ENCODE data around the gene SNX9. TPM values are rescaled to one million over a fixed set of nuclear protein-coding genes. Genes with fewer than 3 reads are reported as not detected.

Gene SNX9
- total and polyA plus RNA-seq, 2 of the 4 experiments (the other 2 are of a cell fraction): 35.3 to 41.2 TPM

DNA sequence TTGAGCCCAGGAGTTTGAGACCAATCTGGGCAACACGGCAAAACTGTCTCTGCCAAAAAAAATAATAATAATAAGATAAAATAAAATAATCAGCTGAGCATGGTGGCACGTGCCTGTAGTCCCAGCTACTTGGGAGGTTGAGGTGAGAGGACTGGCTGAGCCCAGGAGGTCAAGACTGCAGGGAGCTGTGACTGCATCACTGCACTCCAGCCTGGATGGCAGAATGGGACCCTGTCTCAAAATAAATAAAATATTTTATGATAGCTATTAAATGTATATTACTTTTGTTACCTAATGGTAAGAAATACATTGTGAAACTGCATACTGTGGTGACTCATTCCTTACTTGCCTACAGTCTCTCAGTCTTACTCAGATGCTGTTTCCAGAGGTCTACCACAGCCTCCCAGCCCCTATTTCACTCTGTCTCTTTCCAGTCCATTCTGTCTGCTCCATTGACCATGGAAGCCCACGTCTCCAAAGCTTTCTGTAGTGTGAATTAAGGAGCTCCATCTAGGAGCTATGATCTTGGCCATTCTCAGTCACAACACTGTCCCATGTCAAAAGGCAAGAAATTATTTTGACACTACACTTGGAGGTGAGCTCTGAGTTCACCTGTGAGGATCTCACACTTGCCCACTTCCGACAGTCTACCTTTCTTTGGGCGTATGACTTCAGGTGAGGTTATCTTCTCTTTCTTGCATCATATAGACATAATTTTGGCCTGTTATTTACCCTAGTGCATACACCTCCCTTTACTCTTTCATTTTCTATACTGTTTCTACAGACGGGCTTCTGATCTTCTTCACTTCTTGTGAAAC is 22.4 kb upstream of the SNX9 start:
- H3K23ac ChIP-seq (ENCODE audit: low read depth, low read length): no peak overlapping the region
- no peak overlapping the region for H2AK9ac ChIP-seq (replicated peaks; ENCODE audit: low read depth, low read length, poor library complexity)
- H3K18ac ChIP-seq (ENCODE audit: low read depth, low read length): no peak overlapping the region
- in situ Hi-C loops (cut with MboI; ENCODE audit: low sequenced_read_pairs) (no loop called here), dilution Hi-C loops (cut with HindIII; ENCODE audit: low sequenced_read_pairs, unreplicated experiment) (no loop called here), intact Hi-C loops (cut with micrococcal nuclease) (no loop called here)
- TF ChIP-seq CEBPB (IDR thresholded peaks at IDR 0.05; ENCODE audit: low read depth, low read length) (peak; percentile 93), RFX5 (IDR thresholded peaks at IDR 0.05; ENCODE audit: low read depth, low read length) (0 out of 2 replicates have a peak, but pooled peaks have one; percentile 18), RAD21 (IDR thresholded peaks at IDR 0.05; ENCODE audit: low read length) (no peak; the same call in 1 of the 2 replicates), FOS (IDR thresholded peaks at IDR 0.05; ENCODE audit: low read depth, low read length) (peak; percentile 86; the same call in 1 of the 2 replicates)
- no peaks in the 10 kb centered on the region for H3K27me3 ChIP-seq (ENCODE audit: control insufficient read depth, insufficient read depth, low read length)
- H3K9me1 ChIP-seq (ENCODE audit: insufficient read depth, low read length): 0 out of 2 replicates have a peak, but pooled peaks cover 6% of the 10 kb centered on the region
- no TSS peak for BruUV-seq (replicated peaks)
- ChIA-PET POLR2A (ENCODE audit: unreplicated experiment) (no interaction called here), CTCF (interaction anchor here (0.6 kb wide), 1 partner anchor 19 kb away, joined by 3 read pairs; no protein-coding TSS in a partner anchor)
- peak overlapping the region; percentile 40; the same call in 1 of the 2 replicates for H3K4ac ChIP-seq (ENCODE audit: low read depth, low read length)
- no peaks in the 10 kb centered on the region for H3K79me1 ChIP-seq (ENCODE audit: low read depth in 1 of 2, low read length in 2 of 2)
- peak; percentile 94 for ATAC-seq (ENCODE audit: low read depth)
- H2AFZ ChIP-seq (replicated peaks; ENCODE audit: low read length, poor library complexity): no peak overlapping the region
- WGBS, 2 experiments (ENCODE audit: extremely low coverage in 2 of 2, insufficient read length in 1 of 2): no CpG with 5 or more reads among the region's 6 CpGs
- H4K8ac ChIP-seq (ENCODE audit: low read depth in 2 of 2, low read length in 2 of 2): no peak overlapping the region
- H3K27ac ChIP-seq (ENCODE audit: insufficient read depth, low read length): no peak overlapping the region
- peaks cover 3% of the 10 kb centered on the region for H3K4me1 ChIP-seq (ENCODE audit: control insufficient read depth, insufficient read depth, low read length)
- no peak overlapping the region for H4K5ac ChIP-seq (ENCODE audit: low read depth, low read length)
- H3K4me3 ChIP-seq (ENCODE audit: insufficient read depth, low read depth, low read length): no peak overlapping the region
- peak overlapping the region; percentile 25; the same call in 1 of the 2 replicates for H2BK120ac ChIP-seq (ENCODE audit: low read depth, low read length)
- no peak overlapping the region for H3K56ac ChIP-seq (ENCODE audit: extremely low read depth, insufficient read depth, low read length)
- H3K9ac ChIP-seq (ENCODE audit: low read depth, low read length): no peak overlapping the region
- peak overlapping the region; percentile 11; the same call in 1 of the 2 replicates for H2BK20ac ChIP-seq (ENCODE audit: low read depth, low read length)
- no peak overlapping the region for H3K4me2 ChIP-seq (ENCODE audit: low read depth, low read length)
- peak; percentile 86 for DNase-seq
- H4K20me1 ChIP-seq (ENCODE audit: insufficient read depth, low read length): no peaks in the 10 kb centered on the region
- H3K14ac ChIP-seq (replicated peaks; ENCODE audit: low read depth, low read length): 0 out of 2 replicates have a peak overlapping the region, but pooled peaks have one; percentile 40
- 0 out of 3 replicates have a peak overlapping the region, but pooled peaks have one; percentile 37 for H2BK15ac ChIP-seq (ENCODE audit: low read depth, low read length)
- H3K36me3 ChIP-seq (ENCODE audit: control insufficient read depth, insufficient read depth, low read length): no peaks in the 10 kb centered on the region
- H3K9me3 ChIP-seq (ENCODE audit: control insufficient read depth, insufficient read depth, low read length): no peaks in the 10 kb centered on the region
- H2BK5ac ChIP-seq (ENCODE audit: low read depth, low read length, poor library complexity, severe bottlenecking): no peak overlapping the region
- peak overlapping the region; percentile 20; the same call in 1 of the 2 replicates for H4K91ac ChIP-seq (ENCODE audit: insufficient read depth, low read depth, low read length)
- no peak overlapping the region for H2AK5ac ChIP-seq (ENCODE audit: low read depth, low read length)

Data from IMR-90 (cell line).